HG03045 (cell line): ENCODE results near the gene MED7.
A peak's percentile ranks its signal among the peaks of the same experiment; 100 is the strongest.

Experiments used
- ATAC-seq: cut with Tn5 transposase; IDR thresholded peaks from one replicate; pipeline ENCODE4 v1.9.1; 2021; ENCODE audit warnings: mild to moderate bottlenecking, moderate library complexity; ENCODE audit not compliant: unreplicated experiment

Gene MED7

DNA sequence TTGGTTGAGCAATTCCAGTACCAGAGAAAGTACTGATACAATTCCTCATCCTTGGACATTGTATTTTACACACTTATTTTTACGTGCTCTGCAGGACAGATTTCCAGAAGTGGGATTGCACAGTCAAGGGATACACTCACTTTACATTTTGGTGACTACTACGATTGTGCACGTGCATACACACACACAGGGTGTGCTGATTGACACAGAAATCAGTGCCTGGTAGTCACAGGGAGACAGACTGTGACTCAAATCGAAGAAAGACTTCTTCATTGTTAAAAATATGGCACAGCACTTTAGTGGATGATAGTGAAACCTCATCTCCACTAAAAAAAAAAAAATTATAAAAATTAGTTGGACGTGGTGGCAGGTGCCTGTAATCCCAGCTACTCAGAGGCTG, 21.9 kb upstream of the MED7 start:
- no peak for ATAC-seq

DNA sequence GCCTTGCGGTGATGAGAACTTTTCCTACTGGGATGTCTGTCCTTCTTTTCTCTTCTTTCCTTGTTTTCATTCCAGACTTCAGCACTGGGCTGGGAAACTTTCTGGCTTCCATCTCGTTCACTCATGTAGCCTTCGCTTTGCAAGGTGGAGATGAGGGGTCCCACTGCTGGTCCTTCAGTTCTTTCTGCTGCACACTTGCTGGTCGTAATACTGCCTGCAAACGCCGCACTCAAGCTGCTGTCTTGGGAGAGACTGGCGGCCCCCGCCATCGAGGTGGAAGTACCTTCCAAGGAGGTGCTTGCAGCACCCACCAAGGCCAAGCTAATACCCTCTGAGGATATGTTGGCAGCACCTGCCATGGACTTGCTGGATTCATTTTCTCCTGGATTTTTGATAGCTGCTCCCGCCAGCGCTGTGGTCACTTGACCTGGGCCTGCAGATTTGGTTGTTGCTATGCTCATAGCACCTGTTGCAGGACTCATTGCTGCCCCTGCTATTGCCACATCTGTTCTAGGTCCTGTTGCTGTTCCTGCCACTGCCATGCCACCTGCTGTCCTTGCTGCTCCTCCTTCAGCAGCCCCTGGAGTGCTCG, 20.4 kb upstream of the MED7 start:
- no peak for ATAC-seq

DNA sequence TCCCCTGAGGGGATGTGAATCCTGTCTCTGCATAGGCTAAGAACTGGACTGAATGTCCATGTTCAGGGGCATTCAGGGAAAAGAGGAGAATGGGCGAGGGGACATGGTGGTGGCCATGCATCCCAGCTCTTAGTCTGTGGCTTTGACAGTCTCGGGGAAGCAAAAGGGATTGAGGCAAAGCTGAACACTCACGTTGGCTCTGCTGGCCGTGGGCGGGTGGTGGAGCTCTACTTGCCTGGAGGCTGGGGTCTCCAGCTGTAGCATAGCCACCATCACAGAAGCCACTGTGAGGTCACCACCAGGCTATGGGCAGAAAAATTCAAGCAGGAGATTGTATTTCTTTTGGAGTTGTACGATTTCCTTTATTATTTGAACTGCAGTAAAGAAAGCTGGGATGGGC, 19.3 kb upstream of the MED7 start:
- ATAC-seq: no peak

DNA sequence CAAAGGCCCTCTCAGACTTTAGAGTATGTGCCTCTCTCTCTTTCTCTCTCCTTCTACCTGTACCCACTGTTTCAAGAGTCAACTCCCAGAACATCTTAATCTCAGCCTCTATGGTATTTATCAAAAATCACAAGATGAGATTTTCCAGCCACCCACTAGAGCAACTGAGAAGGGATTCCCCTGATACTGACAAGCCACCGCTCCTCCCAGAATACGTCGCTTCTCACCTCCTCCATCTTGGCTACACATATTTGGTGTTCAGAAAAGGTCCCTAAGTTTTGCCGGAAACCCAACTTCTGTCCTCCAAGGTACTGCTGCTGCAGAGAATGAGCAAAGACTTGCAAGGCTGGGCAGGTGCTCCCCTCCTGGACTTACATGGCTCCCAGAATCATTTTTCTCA, 17.3 kb upstream of the MED7 start:
- ATAC-seq: no peak

DNA sequence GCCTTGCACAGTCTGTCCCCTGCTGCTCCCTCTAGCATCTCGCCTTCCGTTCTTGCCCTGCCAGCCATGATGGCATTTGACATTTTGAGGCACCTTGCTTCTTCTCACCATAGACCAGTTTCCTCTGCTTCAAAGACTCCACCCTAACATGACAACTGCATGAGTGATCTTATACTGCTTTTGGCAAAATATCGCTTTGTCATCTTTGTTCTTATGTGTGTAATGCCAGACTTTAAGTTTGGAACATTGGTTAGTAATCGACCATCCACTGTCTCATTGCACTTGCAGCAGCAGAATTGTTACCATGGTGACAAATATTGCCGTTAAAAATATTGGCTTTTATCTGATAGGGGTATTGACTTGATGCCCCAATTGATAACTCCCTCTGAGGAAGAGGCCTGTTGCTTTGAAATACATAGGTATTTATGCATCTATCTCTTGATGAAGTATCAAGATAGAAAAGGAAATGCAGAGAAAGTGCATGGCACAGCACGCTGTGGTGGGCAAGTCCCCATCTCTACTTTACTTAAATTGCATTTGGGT, 16.6 kb upstream of the MED7 start:
- no peak for ATAC-seq

DNA sequence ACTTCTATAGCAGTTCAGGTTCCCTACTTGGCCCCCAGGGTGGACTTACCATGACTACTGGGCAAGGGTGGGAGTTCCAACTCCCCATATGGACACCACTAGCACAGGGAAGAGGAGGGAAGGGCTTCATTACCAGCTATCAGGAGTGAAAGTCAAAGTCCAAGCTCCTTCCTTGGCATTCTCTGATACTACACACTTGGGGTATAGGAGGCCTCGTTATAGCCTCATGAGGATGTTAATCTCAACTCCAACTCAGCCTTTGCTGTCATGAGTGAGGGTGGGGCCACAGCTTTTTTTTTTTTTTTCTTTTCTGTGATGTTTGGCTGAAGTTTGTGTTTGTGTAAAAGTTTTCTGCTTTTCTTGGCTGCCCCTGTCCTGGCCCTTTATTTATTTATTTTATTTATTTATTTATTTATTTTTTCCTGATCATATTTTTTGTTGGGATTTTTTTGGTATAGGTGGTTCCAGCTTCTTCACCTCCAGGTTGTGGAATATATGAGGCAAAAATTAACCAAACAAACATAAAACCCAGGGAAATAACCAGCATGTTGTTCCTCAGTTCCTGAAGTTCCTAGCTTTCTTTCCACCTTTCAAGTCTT, 14.7 kb upstream of the MED7 start:
- no peak for ATAC-seq

DNA sequence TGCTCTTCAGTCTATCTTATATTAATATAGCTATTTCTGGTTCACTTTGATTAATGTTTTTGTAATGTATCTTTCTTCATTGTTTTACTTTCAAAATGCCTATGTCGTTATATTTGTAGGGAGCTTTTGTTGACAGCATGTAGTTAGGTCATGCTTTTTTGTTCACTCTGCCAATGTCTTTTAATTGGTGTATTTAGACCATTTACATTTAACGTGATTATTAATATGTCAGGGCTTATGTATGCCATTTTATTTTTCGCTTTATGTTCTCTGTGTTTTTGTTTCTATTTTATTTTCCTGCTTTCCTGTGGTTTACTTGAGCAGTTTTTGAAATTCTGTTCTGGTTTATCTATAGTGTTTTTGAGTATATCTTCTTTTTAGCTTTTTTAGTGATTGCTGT, 12.6 kb upstream of the MED7 start:
- no peak for ATAC-seq

DNA sequence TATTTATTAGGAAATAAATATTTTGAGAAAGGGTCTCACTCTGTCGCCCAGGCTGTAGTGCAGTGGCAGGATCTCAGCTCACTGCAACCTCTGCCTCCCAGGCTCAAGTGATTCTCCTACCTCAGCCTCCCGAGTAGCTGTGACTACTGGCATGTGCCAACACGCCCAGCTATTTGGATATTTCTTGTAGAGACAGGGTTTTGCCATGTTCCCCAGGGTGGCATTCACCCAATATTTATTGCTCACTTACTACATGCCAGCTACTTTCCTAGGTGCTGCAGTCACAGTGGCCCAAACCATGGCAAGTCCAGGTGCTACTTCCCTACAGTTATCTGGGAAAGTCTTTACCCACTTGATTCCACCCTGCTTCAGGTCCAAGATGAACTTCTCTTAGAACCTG, 8.3 kb upstream of the MED7 start:
- ATAC-seq: no peak

DNA sequence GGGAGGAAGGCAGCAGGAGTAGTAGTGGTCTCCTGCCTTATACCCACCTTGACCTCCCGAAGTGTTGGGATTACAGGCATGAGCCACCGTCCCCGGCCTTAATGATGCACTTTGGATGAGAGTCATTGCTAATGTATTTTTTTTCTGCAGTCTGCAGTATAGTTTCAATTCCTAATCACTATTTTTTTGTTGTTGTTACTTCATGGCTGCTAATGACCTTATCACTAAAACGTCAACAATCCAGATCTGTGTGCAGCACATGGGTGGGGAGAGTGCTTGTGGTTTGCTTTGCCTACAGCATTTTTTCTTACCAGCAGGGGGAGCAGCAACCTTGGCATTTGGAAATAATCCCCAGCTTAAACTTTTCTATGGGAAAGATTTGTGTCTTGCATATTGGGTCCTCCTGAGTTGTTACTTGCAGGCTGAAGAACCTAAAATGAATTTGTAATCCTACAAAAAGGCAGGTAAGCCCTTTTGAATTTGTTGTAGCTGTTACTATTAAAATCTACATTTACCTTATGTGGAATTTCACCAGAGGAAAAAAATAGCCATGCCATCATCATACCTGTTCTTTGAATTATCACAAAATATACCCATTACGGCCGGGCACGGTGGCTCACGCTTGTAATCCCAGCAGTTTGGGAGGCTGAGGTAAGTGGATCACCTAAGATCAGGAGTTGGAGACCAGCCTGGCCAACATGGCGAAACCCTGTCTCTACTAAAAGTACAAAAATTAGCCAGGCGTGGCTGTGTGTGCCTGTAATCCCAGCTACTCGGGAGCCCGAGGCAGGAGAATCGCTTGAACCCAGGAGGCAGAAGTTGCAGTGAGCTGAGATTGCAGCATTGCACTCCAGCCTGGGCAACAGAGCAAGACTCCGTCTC, 6.3 kb upstream of the MED7 start:
- ATAC-seq: peak; percentile 64

DNA sequence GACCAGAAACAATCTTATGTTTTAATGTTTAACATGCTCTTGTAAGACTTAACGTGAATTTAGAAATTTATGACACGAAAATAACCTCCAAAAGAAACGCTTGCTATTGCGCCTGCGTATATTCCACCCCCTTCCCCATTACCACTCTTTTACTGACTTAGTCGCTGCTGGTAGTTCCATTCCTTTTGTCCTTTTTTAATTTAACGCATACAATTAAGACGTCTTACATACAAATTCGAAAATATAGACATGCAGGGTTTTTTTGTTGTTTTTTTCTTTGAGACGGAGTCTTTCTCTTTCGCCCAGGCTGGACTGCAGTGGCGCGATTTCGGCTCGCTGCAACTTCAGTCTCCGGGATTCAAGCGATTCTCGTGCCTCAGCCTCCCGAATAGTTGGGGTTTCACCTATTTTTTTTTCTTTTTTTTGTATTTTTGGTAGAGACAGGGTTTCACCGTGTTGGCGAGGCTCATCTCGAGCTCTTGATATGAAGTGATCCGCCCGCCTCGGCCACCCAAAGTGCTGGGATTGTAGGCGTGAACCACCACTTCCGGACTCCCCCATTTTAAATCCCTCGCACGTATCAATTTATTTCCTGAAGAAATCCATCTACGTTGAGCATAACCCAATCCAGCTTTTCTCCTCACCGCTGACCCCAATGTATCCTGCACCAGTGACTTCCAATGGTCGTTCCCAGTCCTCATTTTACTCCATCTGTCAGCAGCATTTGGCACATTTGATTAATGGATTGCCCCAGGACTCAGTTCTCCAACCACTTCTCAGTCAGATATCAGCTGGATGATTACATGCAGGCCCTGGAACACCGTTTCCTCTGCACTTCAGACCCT, 684 bp upstream of the MED7 start:
- peak; percentile 37 for ATAC-seq

DNA sequence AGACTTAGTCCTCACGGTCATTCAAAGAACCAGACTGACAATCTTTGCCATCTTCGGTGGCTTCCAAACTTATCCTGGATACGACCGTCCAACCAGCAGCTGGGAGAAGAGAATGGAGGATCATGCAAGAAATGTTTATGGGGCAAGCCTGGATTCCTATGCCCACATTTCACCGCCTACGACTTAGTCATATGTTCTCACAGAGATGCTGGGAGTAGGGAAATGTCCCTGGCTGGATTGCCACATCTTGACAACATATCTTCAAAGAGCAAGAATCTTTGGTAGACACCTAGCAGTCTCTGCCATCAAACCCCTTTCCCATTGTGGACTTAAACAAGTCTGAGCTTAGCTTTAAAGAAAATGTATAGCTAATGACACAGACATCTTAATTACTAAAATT, 5.0 kb downstream of the MED7 start:
- ATAC-seq: no peak

DNA sequence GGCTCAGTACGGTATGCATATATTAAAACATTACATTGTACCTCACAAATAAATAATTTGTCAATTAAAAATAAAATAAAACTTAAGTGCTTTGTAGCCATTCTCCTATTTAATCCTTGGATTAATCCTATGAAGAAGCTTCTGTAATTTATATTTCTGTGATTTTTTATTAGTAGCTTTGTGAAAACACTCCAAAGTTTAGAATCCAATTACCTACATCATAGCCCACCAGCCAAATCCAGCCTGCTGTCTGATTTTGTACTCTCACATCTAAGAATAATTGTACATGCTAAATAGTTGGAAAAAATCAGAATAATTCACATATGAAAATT, 10.4 kb downstream of the MED7 start:
- no peak for ATAC-seq

DNA sequence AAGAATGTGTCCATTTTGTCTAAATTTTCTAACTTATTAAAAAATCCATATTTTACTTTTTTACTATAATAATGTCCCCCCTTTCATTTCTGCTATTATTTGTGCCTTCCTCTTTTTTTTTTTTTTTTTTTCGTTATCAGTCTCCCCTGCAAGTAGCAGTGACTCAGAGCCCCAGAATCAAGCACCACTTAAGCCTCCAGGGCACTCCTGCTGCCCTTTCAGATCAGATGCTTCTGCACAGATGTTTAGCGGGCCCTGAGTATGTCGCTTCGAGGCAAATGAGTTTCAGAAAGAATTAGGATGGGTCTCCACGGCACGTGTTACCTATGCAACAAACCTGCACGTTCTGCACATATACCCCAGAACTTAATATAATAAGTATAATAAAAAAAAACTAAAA, 11.7 kb downstream of the MED7 start:
- ATAC-seq: no peak

DNA sequence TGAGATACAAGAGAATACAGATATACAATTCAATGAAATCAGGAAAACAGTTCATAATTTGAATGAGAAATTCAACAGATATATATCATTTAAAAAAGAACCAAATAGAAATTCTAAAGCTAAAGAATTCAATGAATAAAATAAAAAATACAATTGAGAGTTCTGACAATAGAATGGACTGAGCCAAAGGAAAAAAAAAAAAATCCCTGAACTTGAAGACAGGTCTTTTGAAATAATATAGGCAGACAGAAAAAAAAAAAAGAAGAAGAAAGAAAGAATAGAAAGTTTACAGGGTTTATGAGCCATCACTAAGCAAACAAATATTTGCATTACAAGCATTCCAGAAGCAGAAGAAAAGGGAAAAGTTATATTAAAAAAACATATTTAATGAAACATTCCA, 21.0 kb downstream of the MED7 start:
- ATAC-seq: no peak

DNA sequence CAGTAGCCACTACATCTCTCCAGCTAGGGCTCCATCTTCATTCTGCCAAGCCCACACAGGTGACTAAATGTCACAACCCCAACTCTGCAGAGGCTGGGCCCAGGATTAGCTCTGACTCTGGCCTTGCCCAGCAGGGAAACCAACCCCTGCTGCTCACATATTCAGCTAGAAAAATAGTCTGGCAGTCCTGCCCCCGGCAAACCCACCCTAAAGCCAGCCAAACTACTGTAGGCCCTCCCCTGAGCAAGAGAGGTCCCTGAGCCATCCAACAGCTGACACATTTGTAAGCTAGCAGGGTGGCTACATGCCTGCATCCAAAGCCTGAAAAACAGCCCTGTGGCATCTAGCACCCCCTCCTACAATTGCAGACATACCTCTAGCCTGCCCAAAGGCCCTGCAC, 22.6 kb downstream of the MED7 start:
- no peak for ATAC-seq

DNA sequence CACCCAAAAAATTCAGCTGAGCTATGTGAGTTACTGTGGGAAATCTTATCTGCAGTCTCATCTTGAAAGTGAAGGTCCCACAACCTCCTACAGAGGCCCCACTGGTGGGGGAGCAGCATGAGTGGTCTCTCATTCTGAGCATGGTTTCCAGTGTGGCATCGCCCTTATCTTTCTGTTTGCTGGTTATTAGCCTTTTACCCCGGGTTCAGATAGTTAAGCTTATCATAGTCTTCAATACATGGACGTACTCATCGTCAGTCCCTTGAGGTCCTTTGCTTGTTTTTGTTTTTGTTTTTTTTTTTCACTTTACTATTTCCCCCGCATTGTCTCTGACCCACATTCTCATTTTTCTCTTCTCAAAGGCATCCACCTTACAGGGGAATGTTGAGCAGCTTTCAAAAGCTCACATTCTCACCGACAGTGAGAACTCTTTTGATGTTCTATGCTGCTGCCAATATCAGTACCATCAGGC, 26.1 kb downstream of the MED7 start:
- peak; percentile 74 for ATAC-seq

DNA sequence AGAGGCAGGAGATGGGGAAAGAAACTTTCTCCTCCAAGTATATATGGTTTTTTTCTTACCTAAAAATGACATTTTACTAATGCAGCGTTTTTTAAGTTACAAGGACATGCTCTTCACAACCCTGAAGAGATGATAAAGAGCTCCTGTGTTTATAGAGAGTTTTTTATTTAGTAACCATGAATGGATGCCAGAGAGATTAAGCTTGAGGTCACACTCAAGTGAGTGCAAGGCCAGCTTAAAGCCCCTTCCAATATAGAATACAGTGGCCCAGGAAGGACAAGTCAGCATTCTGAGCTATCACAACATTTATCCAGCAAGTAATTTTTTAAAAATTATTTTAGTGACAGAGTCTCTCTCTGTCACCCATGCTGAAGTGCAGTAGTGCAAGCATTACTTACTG, 27.2 kb downstream of the MED7 start:
- no peak for ATAC-seq

DNA sequence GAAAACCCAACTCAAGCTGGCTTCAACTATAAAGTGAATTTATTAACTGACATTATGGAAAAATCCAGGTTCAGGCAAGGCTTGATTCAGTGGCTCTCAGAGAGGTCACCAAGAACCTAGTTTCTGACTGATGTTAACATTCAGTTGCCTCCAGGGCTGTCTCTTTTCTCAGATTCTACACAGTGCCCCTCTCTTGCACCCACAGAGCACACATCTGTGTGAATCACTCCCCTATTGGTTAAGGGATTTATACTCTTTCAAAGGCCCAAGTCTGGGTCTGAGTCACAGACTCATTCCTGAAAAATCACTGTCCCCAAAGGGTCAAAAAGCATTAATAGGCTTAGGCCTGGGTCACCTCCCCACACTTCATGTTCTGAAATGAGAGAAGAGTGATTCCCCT, 27.7 kb downstream of the MED7 start:
- no peak for ATAC-seq

DNA sequence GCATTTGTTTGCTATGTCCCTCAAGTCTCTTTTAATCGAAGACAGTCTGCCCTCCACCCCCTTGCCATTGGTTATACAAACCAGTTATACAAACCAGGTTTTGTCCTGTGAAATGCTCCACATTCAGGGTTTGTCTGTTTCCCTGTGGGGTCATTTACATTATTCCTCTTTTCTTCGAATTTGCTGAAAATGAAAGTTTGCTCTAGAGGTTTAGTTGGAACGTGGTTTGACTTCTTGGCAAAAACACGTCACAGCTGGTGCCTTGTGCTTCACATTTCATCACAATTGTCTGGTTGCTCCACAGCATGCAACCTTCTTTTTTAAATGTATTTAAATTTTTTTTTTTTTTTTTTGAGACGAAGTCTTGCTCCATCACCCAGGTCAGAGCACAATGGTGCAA, 29.7 kb downstream of the MED7 start:
- ATAC-seq: no peak

DNA sequence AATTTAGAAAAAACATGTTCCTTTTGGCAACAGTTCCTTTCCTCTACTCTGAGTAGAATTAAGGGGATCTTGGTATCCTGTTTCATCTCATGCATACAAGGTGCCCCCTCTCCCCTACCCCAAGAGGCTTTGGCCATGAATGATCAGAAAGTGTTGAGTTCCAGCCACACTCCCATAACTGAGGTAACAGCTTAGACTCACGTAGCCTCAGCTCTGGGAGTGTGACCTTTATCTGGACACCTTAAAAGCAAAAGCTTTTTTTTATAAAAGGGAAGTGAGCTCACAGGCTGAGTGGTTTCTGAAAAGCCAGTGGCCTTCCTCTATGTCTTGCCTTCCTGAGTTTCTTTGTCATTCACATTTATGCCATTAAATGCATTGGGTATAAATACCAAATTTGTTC, 32.9 kb downstream of the MED7 start:
- peak; percentile 59 for ATAC-seq

DNA sequence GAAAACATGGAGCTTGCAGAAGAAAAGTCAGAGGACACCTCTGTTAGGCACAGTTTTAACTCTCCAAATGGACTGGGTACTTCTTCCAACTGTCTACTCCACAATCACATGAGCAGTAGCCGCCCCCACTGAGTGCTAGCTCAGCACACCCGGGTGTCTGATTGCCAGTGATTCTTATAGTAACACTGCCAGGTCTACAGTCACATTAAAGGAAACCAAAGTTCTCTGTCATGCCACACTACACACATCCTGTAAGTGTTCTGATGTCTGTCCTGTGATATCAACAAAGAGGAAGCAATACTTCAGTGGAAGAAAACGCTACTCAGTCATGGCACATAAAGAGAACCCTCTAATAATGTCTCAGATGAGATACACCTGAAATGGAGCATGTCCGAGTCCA, 33.7 kb downstream of the MED7 start, which contains the start of gene HAVCR2:
TSS of gene HAVCR2 (minus strand) at position 69 of the 400 bp plus-strand sequence. CDS start at position 8, 61 bp downstream.
- peak; percentile 67 for ATAC-seq
